Stimulated activated naive B cell treated with anti-CD40 and anti-IgM and Interleukin-4, amounts not matched to agents 10 μg/mL and 1 μg/mL and 100 μg/mL, for 72 hours (primary cell): Measurements from ENCODE around the gene TENT4A.

Experiments used
- ATAC-seq, 2 donors: fragments of 150-1000 bp; cut with Tn5 transposase; replicated peaks; 2 replicates each; pipeline ENCODE4 v1.10.0; 2021; ENCODE audit warnings: moderate library complexity in 1 of 2
- DNase-seq: peaks from one replicate; pipeline ENCODE4 v3.0.0; 2021
- H3K27ac Mint-ChIP-seq: one replicate; pipeline ENCODE4 v1.8.0; 2022; ENCODE audit warnings: mild to moderate bottlenecking, mixed read lengths
- H3K27me3 Mint-ChIP-seq, 2 donors: one replicate each; pipeline ENCODE4 v1.8.0; 2022; ENCODE audit warnings: mixed read lengths in 2 of 2
- H3K36me3 Mint-ChIP-seq, 2 donors: one replicate each; pipeline ENCODE4 v1.8.0; 2022; ENCODE audit warnings: mixed read lengths in 2 of 2, mild to moderate bottlenecking in 1 of 2
- H3K4me1 Mint-ChIP-seq, 2 donors: one replicate each; pipeline ENCODE4 v1.8.0; 2022; ENCODE audit warnings: mixed read lengths in 2 of 2, mild to moderate bottlenecking in 1 of 2
- H3K4me3 Mint-ChIP-seq, 2 donors: one replicate each; pipeline ENCODE4 v1.8.0; 2022; ENCODE audit warnings: mild to moderate bottlenecking in 2 of 2, mixed read lengths in 2 of 2, moderate library complexity in 1 of 2
- H3K9me3 Mint-ChIP-seq, 2 donors: one replicate each; pipeline ENCODE4 v1.8.0; 2022; ENCODE audit warnings: mixed read lengths in 2 of 2, mild to moderate bottlenecking in 1 of 2

Gene TENT4A

GRCh38 chr5:6792376-6792775 lies 79.1 kb downstream of the TENT4A start:
- no peak overlapping the region for H3K4me3 Mint-ChIP-seq
- peaks cover 0 to 4% of the 10 kb centered on the region in 2 donors for H3K4me1 Mint-ChIP-seq
- H3K9me3 Mint-ChIP-seq = no peaks in the 10 kb centered on the region
- no peaks in the 10 kb centered on the region for H3K36me3 Mint-ChIP-seq
- DNase-seq (no peak), ATAC-seq (no peak)
- H3K27me3 Mint-ChIP-seq = peaks cover 18 to 22% of the 10 kb centered on the region in 2 donors
- no peak overlapping the region for H3K27ac Mint-ChIP-seq

- Mint-ChIP-seq H3K27ac (no peak overlapping the region), H3K4me3 (no peak overlapping the region)
These were observed 79.8 kb downstream of the TENT4A start for GRCh38 chr5:6792911-6793471.

GRCh38 chr5:6801236-6801635 lies 88.0 kb downstream of the TENT4A start:
- H3K27me3 Mint-ChIP-seq = peaks cover 16 to 20% of the 10 kb centered on the region in 2 donors
- H3K9me3 Mint-ChIP-seq = no peaks in the 10 kb centered on the region
- no peaks in the 10 kb centered on the region for H3K4me1 Mint-ChIP-seq
- H3K27ac Mint-ChIP-seq = no peak overlapping the region
- no peak for ATAC-seq
- no peak overlapping the region for H3K4me3 Mint-ChIP-seq
- no peak for DNase-seq
- no peaks in the 10 kb centered on the region for H3K36me3 Mint-ChIP-seq

More at GRCh38 chr5:6792911-6793471, 79.8 kb downstream of the TENT4A start:
- Mint-ChIP-seq H3K4me1 (peaks cover 0 to 4% of the 10 kb centered on the region in 2 donors), H3K9me3 (no peaks in the 10 kb centered on the region), H3K27me3 (peaks cover 21 to 26% of the 10 kb centered on the region in 2 donors), H3K36me3 (no peaks in the 10 kb centered on the region)
- DNase-seq (no peak), ATAC-seq (no peak)

GRCh38 chr5:6803981-6804550 lies 90.8 kb downstream of the TENT4A start:
- ATAC-seq (no peak), DNase-seq (no peak)
- H3K4me1 Mint-ChIP-seq = no peaks in the 10 kb centered on the region
- H3K27me3 Mint-ChIP-seq = peaks cover 9 to 22% of the 10 kb centered on the region in 2 donors
- peaks cover 3 to 8% of the 10 kb centered on the region in 2 donors for H3K9me3 Mint-ChIP-seq
- no peak overlapping the region for H3K4me3 Mint-ChIP-seq
- H3K36me3 Mint-ChIP-seq = no peaks in the 10 kb centered on the region
- H3K27ac Mint-ChIP-seq = no peak overlapping the region

- no peak for DNase-seq
- Mint-ChIP-seq H3K9me3 (peaks cover 3 to 8% of the 10 kb centered on the region in 2 donors), H3K27ac (no peak overlapping the region)
These were observed 91.7 kb downstream of the TENT4A start for GRCh38 chr5:6804766-6805501.

GRCh38 chr5:6805841-6806240 lies 92.6 kb downstream of the TENT4A start:
- Mint-ChIP-seq H3K36me3 (no peaks in the 10 kb centered on the region), H3K4me3 (no peak overlapping the region), H3K9me3 (peaks cover 3 to 8% of the 10 kb centered on the region in 2 donors), H3K4me1 (no peaks in the 10 kb centered on the region), H3K27ac (no peak overlapping the region), H3K27me3 (peaks cover 5 to 15% of the 10 kb centered on the region in 2 donors)
- no peak for DNase-seq
- no peak for ATAC-seq

More at GRCh38 chr5:6804766-6805501, 91.7 kb downstream of the TENT4A start:
- Mint-ChIP-seq H3K4me1 (no peaks in the 10 kb centered on the region), H3K4me3 (no peak overlapping the region), H3K36me3 (no peaks in the 10 kb centered on the region), H3K27me3 (peaks cover 5 to 15% of the 10 kb centered on the region in 2 donors)
- no peak for ATAC-seq
